ENCODE results near the gene PTK6.

PTK6 gene

DNA sequence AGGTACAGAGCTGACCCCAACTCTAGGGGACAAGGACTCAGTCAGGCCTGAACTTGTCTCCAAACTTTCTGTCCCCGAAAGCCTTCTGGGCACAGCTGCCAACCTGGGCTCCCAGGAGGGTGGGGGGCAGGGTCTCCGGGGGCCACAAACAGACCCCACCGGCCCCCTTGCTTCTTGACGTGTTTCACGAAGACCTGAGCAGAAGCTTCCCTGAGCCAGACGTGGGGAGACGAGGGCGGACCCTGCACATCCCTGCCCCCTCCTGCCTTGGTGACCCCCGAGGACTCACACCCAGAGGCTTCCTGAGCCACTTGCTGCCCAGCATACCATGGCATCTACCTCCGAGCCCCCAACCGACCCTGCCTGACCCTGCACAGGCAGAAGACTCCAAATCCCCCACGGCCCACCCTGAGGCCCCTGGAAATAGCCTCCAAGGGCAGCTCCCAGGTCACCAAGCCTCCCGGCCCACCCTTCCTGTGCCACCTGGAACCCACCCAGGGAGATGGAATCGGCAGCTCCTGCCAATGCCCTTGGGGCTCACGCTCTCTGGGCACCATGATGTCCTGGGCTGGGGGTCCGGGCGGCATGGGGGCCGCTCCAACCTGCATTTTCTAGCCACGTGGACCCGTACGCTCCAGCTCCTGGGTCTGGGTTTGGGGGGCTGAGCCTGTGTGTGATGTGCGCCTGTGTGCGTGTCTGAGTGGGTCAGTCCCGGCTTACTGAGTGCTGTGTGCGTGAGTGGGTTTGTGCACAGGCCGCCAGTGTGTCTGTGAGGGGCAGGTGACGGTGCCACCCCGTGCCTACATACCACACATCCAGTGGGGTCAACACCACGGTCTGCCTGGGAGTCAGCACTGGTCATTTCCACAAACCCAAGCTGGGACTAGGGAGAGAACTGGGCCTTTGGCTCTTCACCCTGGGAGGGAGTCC is 2.5 kb upstream of the PTK6 start:
- H2BK5ac ChIP-seq (ENCODE audit: low read length): peak overlapping the region; percentile 82
- no CpG with 5 or more reads among the region's 29 CpGs for WGBS, 2 donors (ENCODE audit: extremely low coverage in 2 of 2, insufficient read length in 2 of 2, insufficient replicate concordance in 1 of 2)

GRCh38 chr20:63539092-63539430 is 1.9 kb upstream of the PTK6 start:
- no peak overlapping the region for H4K91ac ChIP-seq (ENCODE audit: low read depth, low read length, poor library complexity)
- H3K36me3 ChIP-seq (replicated peaks in 1 of 2; ENCODE audit: control insufficient read depth in 2 of 2, insufficient read depth in 2 of 2, low read length in 2 of 2): no peaks in the 10 kb centered on the region
- H2AK5ac ChIP-seq (ENCODE audit: low read depth, low read length): no peak overlapping the region
- no peaks in the 10 kb centered on the region for H3K79me1 ChIP-seq (ENCODE audit: low read depth, low read length)
- H2BK5ac ChIP-seq (ENCODE audit: low read length): no peak overlapping the region
- no CpG with 5 or more reads among the region's 12 CpGs for WGBS, 2 donors (ENCODE audit: extremely low coverage in 2 of 2, insufficient read length in 2 of 2, insufficient replicate concordance in 1 of 2)
- H3K4ac ChIP-seq (ENCODE audit: low read length): no peak overlapping the region
- no peak overlapping the region for H3K4me3 ChIP-seq (ENCODE audit: low read length in 2 of 2)
- peaks cover 16 to 21% of the 10 kb centered on the region in 2 donors for H3K4me1 ChIP-seq (ENCODE audit: control insufficient read depth in 2 of 2, insufficient read depth in 1 of 2, low read depth in 1 of 2, low read length in 2 of 2)
- no peak overlapping the region for H3K14ac ChIP-seq (ENCODE audit: low read length)
- no peak overlapping the region for H3K4me2 ChIP-seq (ENCODE audit: insufficient read depth, low read length, poor library complexity, severe bottlenecking)
- H3K9me3 ChIP-seq (replicated peaks in 1 of 2; ENCODE audit: control insufficient read depth in 2 of 2, insufficient read depth in 1 of 2, low read depth in 1 of 2, low read length in 2 of 2): no peaks in the 10 kb centered on the region
- H3K18ac ChIP-seq (ENCODE audit: low read length): no peak overlapping the region
- H2BK120ac ChIP-seq (ENCODE audit: low read depth, low read length): no peak overlapping the region
- no peak overlapping the region for H3K9ac ChIP-seq (ENCODE audit: low read depth, low read length, poor library complexity)
- peak overlapping the region; percentile 82 for H2BK15ac ChIP-seq (ENCODE audit: low read length)
- H3K27me3 ChIP-seq (ENCODE audit: control insufficient read depth in 3 of 3, insufficient read depth in 3 of 3, low read depth in 1 of 3, low read length in 3 of 3): peaks cover 0 to 21% (median 0%) of the 10 kb centered on the region in 3 experiments
- no peak overlapping the region for H3K27ac ChIP-seq (replicated peaks; ENCODE audit: low read length)
- no peak overlapping the region for H4K8ac ChIP-seq (ENCODE audit: low read depth, low read length)
- DNase-seq (ENCODE audit: low spot score): no peak
- H2BK12ac ChIP-seq (ENCODE audit: low read length): no peak overlapping the region
- H3K23ac ChIP-seq (ENCODE audit: low read depth, low read length, poor library complexity): no peak overlapping the region
- no peak overlapping the region for H2AFZ ChIP-seq (ENCODE audit: low read length)

More for the DNA sequence above, 2.5 kb upstream of the PTK6 start:
- Histone ChIP-seq H3K4me2 (ENCODE audit: insufficient read depth, low read length, poor library complexity, severe bottlenecking) (no peak overlapping the region), H3K36me3 (replicated peaks in 1 of 2; ENCODE audit: control insufficient read depth in 2 of 2, insufficient read depth in 2 of 2, low read length in 2 of 2) (no peaks in the 10 kb centered on the region), H3K4ac (ENCODE audit: low read length) (no peak overlapping the region), H2BK15ac (ENCODE audit: low read length) (peak overlapping the region; percentile 91), H3K27ac (replicated peaks; ENCODE audit: low read length) (no peak overlapping the region), H2AK5ac (ENCODE audit: low read depth, low read length) (peak overlapping the region; percentile 41), H3K23ac (ENCODE audit: low read depth, low read length, poor library complexity) (peak overlapping the region; percentile 68), H4K91ac (ENCODE audit: low read depth, low read length, poor library complexity) (no peak overlapping the region), H3K18ac (ENCODE audit: low read length) (no peak overlapping the region), H2BK120ac (ENCODE audit: low read depth, low read length) (peak overlapping the region; percentile 36), H3K27me3 (ENCODE audit: control insufficient read depth in 3 of 3, insufficient read depth in 3 of 3, low read depth in 1 of 3, low read length in 3 of 3) (peaks cover 0 to 27% (median 0%) of the 10 kb centered on the region in 3 experiments), H3K9ac (ENCODE audit: low read depth, low read length, poor library complexity) (no peak overlapping the region), H3K14ac (ENCODE audit: low read length) (peak overlapping the region; percentile 82), H3K79me1 (ENCODE audit: low read depth, low read length) (no peaks in the 10 kb centered on the region), H3K9me3 (replicated peaks in 1 of 2; ENCODE audit: control insufficient read depth in 2 of 2, insufficient read depth in 1 of 2, low read depth in 1 of 2, low read length in 2 of 2) (no peaks in the 10 kb centered on the region), H3K4me3 (ENCODE audit: low read length in 2 of 2) (peak overlapping the region in 1 of 2 donors; percentile 4), H4K8ac (ENCODE audit: low read depth, low read length) (no peak overlapping the region), H2AFZ (ENCODE audit: low read length) (peak overlapping the region; percentile 49), H2BK12ac (ENCODE audit: low read length) (no peak overlapping the region), H3K4me1 (ENCODE audit: control insufficient read depth in 2 of 2, insufficient read depth in 1 of 2, low read depth in 1 of 2, low read length in 2 of 2) (peaks cover 16 to 20% of the 10 kb centered on the region in 2 donors)
- no peak for DNase-seq (ENCODE audit: low spot score)

DNA sequence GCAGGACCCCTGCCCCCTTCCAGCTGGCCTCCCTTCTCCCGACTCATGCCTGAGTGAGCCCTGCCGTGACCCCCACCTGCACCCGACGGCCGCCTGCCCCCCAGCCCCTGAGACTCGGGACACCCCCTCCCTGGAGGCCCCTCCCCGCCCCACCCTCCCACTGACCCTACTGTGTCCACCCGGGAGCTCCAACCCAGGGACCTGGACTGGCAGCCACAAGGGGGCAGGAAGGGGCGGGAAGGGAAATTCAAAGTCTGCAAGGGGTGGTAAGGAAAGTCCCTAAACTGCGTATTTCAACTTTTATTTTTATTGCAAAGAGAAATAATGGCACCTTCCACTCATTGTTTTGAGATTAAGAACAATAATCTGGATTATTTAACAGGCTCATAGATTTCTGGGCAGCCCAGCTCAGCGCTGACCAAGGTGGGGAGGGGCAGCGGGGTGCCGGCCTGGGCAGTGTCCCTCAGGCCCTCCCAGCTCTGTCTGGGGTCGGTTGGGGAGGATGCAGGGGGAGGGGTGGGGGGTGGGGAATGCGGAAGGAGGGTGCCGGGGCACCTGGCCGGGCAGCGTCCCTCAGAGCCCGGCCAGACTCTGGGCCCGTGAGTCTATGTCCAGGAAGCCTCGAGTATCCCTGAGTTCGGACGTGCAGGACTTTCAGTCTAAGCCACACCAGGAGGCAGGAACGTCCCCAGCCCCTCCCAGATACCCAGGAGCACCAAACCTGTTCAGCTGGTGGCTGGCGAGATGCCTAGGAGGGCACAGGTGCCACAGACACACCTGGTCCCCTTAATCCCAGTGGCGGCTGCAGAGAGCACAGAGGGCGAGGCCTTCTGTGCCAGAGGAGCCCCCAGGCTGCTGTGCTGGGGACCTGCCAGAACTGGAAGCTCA is 1.3 kb upstream of the PTK6 start:
- Histone ChIP-seq H3K79me1 (ENCODE audit: low read depth, low read length) (no peaks in the 10 kb centered on the region), H3K27me3 (ENCODE audit: control insufficient read depth in 3 of 3, insufficient read depth in 3 of 3, low read depth in 1 of 3, low read length in 3 of 3) (peaks cover 0 to 20% (median 0%) of the 10 kb centered on the region in 3 experiments), H3K4me3 (ENCODE audit: low read length in 2 of 2) (peak overlapping the region in 1 of 2 donors; percentile 27), H3K4ac (ENCODE audit: low read length) (no peak overlapping the region), H2BK120ac (ENCODE audit: low read depth, low read length) (no peak overlapping the region), H2BK5ac (ENCODE audit: low read length) (peak overlapping the region; percentile 75), H3K14ac (ENCODE audit: low read length) (no peak overlapping the region), H2AK5ac (ENCODE audit: low read depth, low read length) (peak overlapping the region; percentile 63), H3K4me2 (ENCODE audit: insufficient read depth, low read length, poor library complexity, severe bottlenecking) (peak overlapping the region; percentile 45), H3K27ac (replicated peaks; ENCODE audit: low read length) (no peak overlapping the region), H3K9ac (ENCODE audit: low read depth, low read length, poor library complexity) (no peak overlapping the region), H3K9me3 (replicated peaks in 1 of 2; ENCODE audit: control insufficient read depth in 2 of 2, insufficient read depth in 1 of 2, low read depth in 1 of 2, low read length in 2 of 2) (no peaks in the 10 kb centered on the region), H2BK12ac (ENCODE audit: low read length) (no peak overlapping the region), H4K91ac (ENCODE audit: low read depth, low read length, poor library complexity) (no peak overlapping the region), H2AFZ (ENCODE audit: low read length) (peak overlapping the region; percentile 84), H3K4me1 (ENCODE audit: control insufficient read depth in 2 of 2, insufficient read depth in 1 of 2, low read depth in 1 of 2, low read length in 2 of 2) (peaks cover 16 to 21% of the 10 kb centered on the region in 2 donors), H3K36me3 (replicated peaks in 1 of 2; ENCODE audit: control insufficient read depth in 2 of 2, insufficient read depth in 2 of 2, low read length in 2 of 2) (no peaks in the 10 kb centered on the region), H4K8ac (ENCODE audit: low read depth, low read length) (no peak overlapping the region), H3K23ac (ENCODE audit: low read depth, low read length, poor library complexity) (peak overlapping the region; percentile 80), H3K18ac (ENCODE audit: low read length) (peak overlapping the region; percentile 44), H2BK15ac (ENCODE audit: low read length) (peak overlapping the region; percentile 82)
- no CpG with 5 or more reads among the region's 27 CpGs for WGBS, 2 donors (ENCODE audit: extremely low coverage in 2 of 2, insufficient read length in 2 of 2, insufficient replicate concordance in 1 of 2)
- DNase-seq (ENCODE audit: low spot score): no peak

Data from neuronal stem cell (in vitro differentiated cells).